Ovary (tissue), 9 donors: ENCODE results near the gene PACS2. TPM values are rescaled to one million over a fixed set of nuclear protein-coding genes. Genes with fewer than 3 reads are reported as not detected.

ENCODE experiments used
- DNase-seq, 5 donors: peaks; one replicate each; pipeline ENCODE4 v3.0.0-alpha.2; 2019 to 2020
- H3K27ac ChIP-seq, 2 donors: fragments of 200-600 bp; one replicate each; pipeline versions ENCODE4 v1.5.1 to v1.8.0; 2019 to 2022
- H3K27me3 ChIP-seq: fragments of 200-600 bp; one replicate; pipeline ENCODE4 v1.8.0; 2022
- H3K36me3 ChIP-seq: fragments of 200-600 bp; sonication (generic); one replicate; pipeline ENCODE4 v1.5.1; 2019
- H3K4me1 ChIP-seq: one replicate; pipeline ENCODE4 v1.8.1; 2013; ENCODE audit warnings: mild to moderate bottlenecking, moderate library complexity; ENCODE audit not compliant: insufficient read depth
- H3K4me3 ChIP-seq: fragments of 200-600 bp; sonication (generic); one replicate; pipeline ENCODE4 v1.5.1; 2017
- H3K9me3 ChIP-seq, 2 donors: fragments of 200-600 bp in 1 of 2; sonication (generic) in 1 of 2; one replicate each; pipeline versions ENCODE4 v1.5.1 to v1.8.1; 2013 to 2019; ENCODE audit warnings: mild to moderate bottlenecking in 1 of 2, moderate library complexity in 1 of 2
- EP300 ChIP-seq: sonication (generic); formaldehyde crosslinking; IDR thresholded peaks from one replicate; pipeline ENCODE4 v1.6.1; 2017; ENCODE audit warnings: antibody characterized with exemption
- POLR2A ChIP-seq: fragments of 450-650 bp; IDR thresholded peaks from one replicate; pipeline ENCODE4 v1.6.1; 2017; ENCODE audit warnings: antibody characterized with exemption, mild to moderate bottlenecking, moderate library complexity
- WGBS, 3 donors: extraction: QIAGEN DNeasy Blood & Tissue Kit in 1 of 3; methylation state at CpG; one replicate each; pipeline versions ENCODE4 v1.1.5 to v1.1.7; 2013 to 2017; 5-methylcytosine and 5-hydroxymethylcytosine counted together
- intact Hi-C, 4 donors: fragments of 100-400 bp; cut with DNase I; formaldehyde crosslinking; loops; one replicate each; pipeline versions ENCODE4 v1.11.0 to v1.15.1; 2022 to 2023
- polyA plus RNA-seq, 2 donors: library from polyadenylated mRNA; stranded (reverse); fragments of 200-250 nt in 1 of 2; fragments of 350-450 nt in 1 of 2; fragmentation: Illumina TruSeq in 1 of 2; extraction: RNeasy Lipid Tissue Mini Kit (QIAGEN cat#74804) in 1 of 2; gene quantifications; one replicate each; pipeline ENCODE4 v1.2.3, GENCODE V29; 2013 to 2014
- total RNA-seq, 7 donors: library from RNA; depleted of rRNA in 2 of 7; stranded (reverse); fragments of >200 nt in 2 of 7; fragmentation: NEBNext Ultra II Directional in 3 of 7; extraction: Animal tissue kit (Norgen Biotek cat#: 25700) in 3 of 7; gene quantifications; one replicate each; pipeline versions ENCODE4 v1.1.0 to v1.2.4, GENCODE V29; 2016 to 2023
- TF ChIP-seq, protein P1 (sequence below), 3 donors: fragments of 450-650 bp in 2 of 3; fragments of 200-600 bp in 1 of 3; IDR thresholded peaks; one replicate each; pipeline versions ENCODE4 v1.5.1 to v1.8.0; 2016 to 2022; ENCODE audit warnings: antibody characterized with exemption in 3 of 3, mild to moderate bottlenecking in 1 of 3
- donor health status: DM: no; HTN: no; CAD: no; lungs with moderate emphysema.
- donor health status: DM: no; HTN: no; CAD: no.
- donor health status: Bipolar disorder and iron deficiency.
- donor health status: DM: yes; HTN: yes; CAD: no.
- donor health status: DM: no; HTN: no; CAD: no.
- donor health status: DM: yes; HTN: yes; CAD: no.

PACS2 gene
- total and polyA plus RNA-seq, 9 donors = 21.2 to 91.9 (median 60.6) TPM

DNA sequence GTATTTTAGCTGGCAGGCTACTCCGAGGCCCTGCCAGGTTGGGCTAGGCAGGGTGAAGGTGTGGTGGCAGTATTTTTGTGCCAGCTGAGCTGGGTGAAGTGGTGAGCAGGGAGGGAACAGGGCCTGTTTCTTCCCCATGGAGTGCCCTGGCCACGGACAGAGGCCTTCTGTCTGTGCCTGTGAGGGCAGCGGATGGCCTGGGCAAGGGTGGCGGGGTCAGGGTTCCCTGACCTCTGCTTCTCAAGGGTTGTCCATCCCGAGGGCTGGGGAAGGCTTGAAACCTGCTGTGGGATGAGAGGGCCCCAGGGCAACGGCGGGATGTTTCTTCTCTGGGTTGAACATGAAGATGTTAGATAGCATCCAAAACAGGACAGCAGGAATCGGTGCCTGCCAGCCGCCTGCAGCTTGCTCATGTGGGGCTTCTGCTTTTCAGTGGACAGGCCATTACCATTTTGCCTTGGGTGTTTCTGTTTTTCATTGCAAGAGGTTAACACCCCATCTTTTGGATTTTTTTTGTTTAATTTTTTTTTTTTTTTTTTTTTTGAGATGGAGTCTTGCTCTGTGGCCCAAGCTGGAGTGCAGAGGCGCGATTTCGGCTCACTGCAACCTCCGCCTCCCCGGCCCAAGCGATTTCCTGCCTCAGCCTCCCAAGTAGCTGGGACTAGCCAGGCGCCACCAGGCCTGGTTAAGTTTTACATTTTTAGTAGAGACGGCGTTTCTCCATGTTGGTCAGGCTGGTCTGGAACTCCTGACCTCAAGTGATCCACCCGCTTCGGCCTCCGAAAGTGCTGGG lies 108.3 kb downstream of the PACS2 start:
- Histone ChIP-seq H3K4me1 (peaks cover 19% of the 10 kb centered on the region), H3K36me3 (no peaks in the 10 kb centered on the region), H3K27me3 (no peaks in the 10 kb centered on the region), H3K9me3 (no peaks in the 10 kb centered on the region), H3K27ac (no peak overlapping the region), H3K4me3 (no peak overlapping the region)
- TF ChIP-seq POLR2A (no peak), EP300 (no peak)
- TF ChIP-seq, protein P1, sequence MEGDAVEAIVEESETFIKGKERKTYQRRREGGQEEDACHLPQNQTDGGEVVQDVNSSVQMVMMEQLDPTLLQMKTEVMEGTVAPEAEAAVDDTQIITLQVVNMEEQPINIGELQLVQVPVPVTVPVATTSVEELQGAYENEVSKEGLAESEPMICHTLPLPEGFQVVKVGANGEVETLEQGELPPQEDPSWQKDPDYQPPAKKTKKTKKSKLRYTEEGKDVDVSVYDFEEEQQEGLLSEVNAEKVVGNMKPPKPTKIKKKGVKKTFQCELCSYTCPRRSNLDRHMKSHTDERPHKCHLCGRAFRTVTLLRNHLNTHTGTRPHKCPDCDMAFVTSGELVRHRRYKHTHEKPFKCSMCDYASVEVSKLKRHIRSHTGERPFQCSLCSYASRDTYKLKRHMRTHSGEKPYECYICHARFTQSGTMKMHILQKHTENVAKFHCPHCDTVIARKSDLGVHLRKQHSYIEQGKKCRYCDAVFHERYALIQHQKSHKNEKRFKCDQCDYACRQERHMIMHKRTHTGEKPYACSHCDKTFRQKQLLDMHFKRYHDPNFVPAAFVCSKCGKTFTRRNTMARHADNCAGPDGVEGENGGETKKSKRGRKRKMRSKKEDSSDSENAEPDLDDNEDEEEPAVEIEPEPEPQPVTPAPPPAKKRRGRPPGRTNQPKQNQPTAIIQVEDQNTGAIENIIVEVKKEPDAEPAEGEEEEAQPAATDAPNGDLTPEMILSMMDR (IDR thresholded peaks at IDR 0.05) = no peak
- 66 to 74% (median 71%) methylated on average over 21 of the region's 21 CpGs for WGBS, 3 donors
- DNase-seq = no peak
- intact Hi-C loops = loop anchor here in 1 of 4 donors (10.0 kb wide), 1 partner anchor 52 kb away; the partner anchor contains the start of gene CRIP2

DNA sequence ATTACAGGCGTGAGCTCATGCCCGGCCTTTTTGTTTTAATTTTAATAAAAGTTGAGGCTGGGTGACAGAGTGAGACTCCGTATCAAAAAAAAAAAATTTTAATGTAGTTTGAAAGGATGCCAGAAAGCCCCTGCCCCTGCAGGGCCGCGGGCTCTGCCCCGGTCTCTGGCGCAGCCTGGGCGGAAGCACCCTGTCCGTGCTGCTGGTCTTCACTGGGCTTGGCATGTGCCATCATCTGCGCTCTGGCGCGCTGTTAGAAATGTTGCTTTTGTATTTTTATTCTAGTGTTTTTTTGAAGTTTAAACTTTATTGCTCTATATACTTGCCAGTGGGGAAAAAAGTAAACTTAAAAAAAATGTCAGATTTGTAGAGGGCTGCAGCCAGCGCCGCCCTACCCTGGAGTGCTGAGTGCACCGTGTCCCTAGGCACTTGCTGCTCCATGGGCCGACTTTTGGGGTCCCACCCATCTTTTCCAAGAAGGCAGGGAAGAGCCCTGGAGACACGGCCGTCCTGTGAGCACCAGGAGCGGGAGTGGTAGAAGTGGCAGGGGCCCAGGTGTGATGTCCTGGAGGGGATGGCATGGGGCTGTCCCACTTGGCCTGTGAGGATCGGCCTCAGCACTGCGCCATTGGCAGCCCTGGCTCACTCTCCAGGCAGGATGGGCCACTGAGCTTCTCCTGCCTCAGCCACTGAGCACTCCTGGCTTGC lies 109.1 kb downstream of the PACS2 start:
- WGBS, 3 donors = 93 to 95% (median 95%) methylated on average over 21 of the region's 21 CpGs
- intact Hi-C loops = loop anchor here in 1 of 4 donors (10.0 kb wide), 1 partner anchor 51 kb away; the partner anchor contains the start of gene CRIP2
- no peak overlapping the region for H3K27ac ChIP-seq
- H3K9me3 ChIP-seq = no peaks in the 10 kb centered on the region
- H3K36me3 ChIP-seq = no peaks in the 10 kb centered on the region
- no peak overlapping the region for H3K4me3 ChIP-seq
- H3K27me3 ChIP-seq = no peaks in the 10 kb centered on the region
- DNase-seq = no peak
- TF ChIP-seq EP300 (no peak), POLR2A (no peak)
- TF ChIP-seq, protein P1 (IDR thresholded peaks at IDR 0.05) = no peak
- peaks cover 19% of the 10 kb centered on the region for H3K4me1 ChIP-seq

DNA sequence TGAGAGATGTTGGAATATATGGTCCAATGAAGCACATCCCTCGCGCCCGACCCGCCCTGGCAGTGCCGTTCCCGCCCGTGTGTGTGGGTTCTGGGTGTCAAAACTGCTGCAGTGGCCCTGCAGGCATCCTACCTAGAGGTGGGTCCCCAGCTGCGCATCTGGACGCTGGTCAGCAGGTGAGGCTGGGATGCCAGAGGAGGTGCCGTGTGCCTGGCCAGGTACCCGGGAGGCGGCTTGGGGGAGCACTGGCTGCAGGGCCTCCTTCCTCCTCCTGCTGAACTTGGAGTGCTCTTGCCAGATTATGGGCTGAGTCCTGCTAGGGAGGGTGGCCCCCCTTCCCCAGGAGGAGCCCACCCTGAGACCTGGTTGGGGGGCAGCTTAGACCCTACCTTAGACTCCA lies 110.3 kb downstream of the PACS2 start:
- peaks cover 19% of the 10 kb centered on the region for H3K4me1 ChIP-seq
- no peak overlapping the region for H3K4me3 ChIP-seq
- 93 to 94% (median 94%) methylated on average over 12 of the region's 12 CpGs for WGBS, 3 donors
- intact Hi-C loops = loop anchor here in 1 of 4 donors (10.0 kb wide), 1 partner anchor 50 kb away; the partner anchor contains the start of gene CRIP2
- DNase-seq = no peak
- H3K27me3 ChIP-seq = no peaks in the 10 kb centered on the region
- H3K9me3 ChIP-seq = no peaks in the 10 kb centered on the region
- TF ChIP-seq POLR2A (no peak), EP300 (no peak)
- TF ChIP-seq, protein P1 (IDR thresholded peaks at IDR 0.05) = no peak
- H3K36me3 ChIP-seq = no peaks in the 10 kb centered on the region
- no peak overlapping the region for H3K27ac ChIP-seq

DNA sequence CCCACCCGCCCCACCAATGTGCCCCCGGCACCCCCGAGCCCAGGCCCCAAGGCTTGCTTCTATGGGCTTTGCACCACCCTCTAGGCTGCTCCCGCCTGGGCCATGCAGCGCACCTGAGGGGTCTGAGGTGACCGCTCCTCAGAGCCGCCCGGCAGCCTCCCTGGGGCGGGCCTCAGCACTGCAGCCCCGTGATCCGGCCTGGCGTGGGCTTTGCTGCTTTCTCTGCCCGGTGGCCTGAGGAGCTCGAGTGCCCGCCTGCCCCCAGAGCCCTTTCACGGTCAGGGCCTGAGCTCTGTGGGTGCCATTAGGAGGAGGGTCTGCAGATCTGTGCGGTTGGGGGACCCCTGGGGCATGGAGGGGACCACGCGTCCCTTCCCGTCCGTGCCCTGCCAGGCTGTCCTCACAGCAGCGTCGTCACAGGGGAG lies 111.3 kb downstream of the PACS2 start:
- Histone ChIP-seq H3K27me3 (no peaks in the 10 kb centered on the region), H3K9me3 (no peaks in the 10 kb centered on the region), H3K36me3 (no peaks in the 10 kb centered on the region), H3K4me3 (no peak overlapping the region), H3K27ac (no peak overlapping the region), H3K4me1 (peaks cover 18% of the 10 kb centered on the region)
- no peak for DNase-seq
- intact Hi-C loops = loop anchor here in 1 of 4 donors (10.0 kb wide), 1 partner anchor 49 kb away; the partner anchor contains the start of gene CRIP2
- WGBS, 3 donors = 90 to 99% (median 92%) methylated on average over 12 to 23 of the region's 23 CpGs
- TF ChIP-seq EP300 (no peak), POLR2A (no peak)
- TF ChIP-seq, protein P1 (IDR thresholded peaks at IDR 0.05) = no peak
